NCI-H446 (cell line): ENCODE data around the gene PRSS35.
"Not testable (repeated sequence)": the region's sequence is repeated elsewhere in the genome, so short reads cannot be mapped to it uniquely, and the experiment has no call there.

Experiments used
- DNase-seq, 2 experiments: peaks; one replicate each; lab custom pipeline; 2025; lab: John Stamatoyannopoulos, UW

PRSS35 gene

DNA sequence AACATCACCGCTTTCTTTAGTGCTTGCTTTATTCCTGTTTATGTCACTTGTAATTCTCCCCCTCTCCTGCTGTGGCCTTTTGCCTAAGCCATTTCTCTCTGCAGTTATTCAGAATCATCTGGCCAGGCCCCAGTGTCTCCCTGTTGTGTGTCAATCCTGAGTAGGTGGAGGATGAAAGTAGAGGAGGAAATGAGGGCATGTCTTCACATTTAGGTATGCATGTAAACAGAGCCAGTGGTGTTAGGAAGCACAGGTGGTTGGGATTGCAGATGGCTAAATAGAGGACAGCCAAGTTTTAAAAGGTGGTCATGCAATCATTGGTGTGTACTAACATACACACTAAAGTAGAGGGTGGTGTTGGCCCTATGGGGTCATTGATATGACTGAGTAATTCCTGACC lies 5.2 kb downstream of the PRSS35 start:
- DNase-seq = no peak

- DNase-seq = no peak
Observed at GRCh38 chr6:83518816-83519480, 6.6 kb downstream of the PRSS35 start.

GRCh38 chr6:83536034-83536646 lies 23.8 kb downstream of the PRSS35 start:
- peak in 1 of 2 experiments; percentile 51 for DNase-seq

DNA sequence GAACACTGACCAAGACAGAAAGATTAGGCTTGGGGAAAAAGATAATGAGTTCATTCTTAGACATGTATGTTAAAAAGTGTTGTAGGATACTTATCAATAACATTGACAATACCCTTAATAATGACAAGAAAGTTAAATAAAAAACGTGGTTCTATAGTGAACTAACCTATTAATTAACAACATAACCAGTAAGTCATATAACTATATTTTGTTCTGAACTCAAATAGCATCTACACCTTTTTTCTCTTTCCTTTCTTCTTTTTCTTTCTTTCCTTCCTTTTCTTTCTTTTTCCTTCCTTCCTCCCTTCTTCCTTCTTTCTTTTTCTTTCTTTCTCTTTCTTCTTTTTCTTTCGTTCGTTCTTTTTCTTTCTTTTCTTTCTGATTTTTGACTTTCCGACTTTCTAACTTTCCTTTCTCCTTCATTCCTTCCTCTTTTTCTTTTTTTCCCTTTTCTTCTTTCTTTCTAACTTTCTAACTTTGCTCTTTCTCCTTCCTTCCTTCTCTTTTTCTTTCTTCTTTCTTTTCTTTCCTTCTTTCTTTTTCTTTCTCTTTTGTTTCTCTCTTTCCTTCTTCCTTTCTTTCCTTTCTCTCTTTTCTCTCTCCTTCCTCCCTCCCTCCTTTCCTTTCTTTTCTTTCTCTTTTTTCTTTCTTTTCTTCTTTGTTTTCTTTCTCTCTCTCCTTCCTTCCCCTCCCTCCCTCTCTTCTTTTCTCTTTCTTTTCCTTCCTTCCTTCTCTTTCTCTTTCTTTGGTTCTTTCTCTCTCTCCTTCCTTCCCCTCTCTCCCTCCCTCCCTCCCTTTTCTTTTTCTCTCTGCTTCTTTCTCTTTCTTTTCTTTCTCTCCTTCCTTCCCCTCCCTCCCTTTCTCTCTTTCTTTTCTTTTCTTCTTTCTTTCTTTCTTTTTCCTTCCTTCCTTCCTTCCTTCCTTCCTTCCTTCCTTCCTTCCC lies 24.6 kb downstream of the PRSS35 start:
- no peak for DNase-seq

GRCh38 chr6:83539678-83540077 lies 27.3 kb downstream of the PRSS35 start:
- no peak for DNase-seq

GRCh38 chr6:83546636-83547035 lies 34.3 kb downstream of the PRSS35 start:
- no peak for DNase-seq

- not testable (repeated sequence) for DNase-seq
Observed at GRCh38 chr6:83550482-83550881, 38.1 kb downstream of the PRSS35 start.

GRCh38 chr6:83551748-83552147 lies 39.4 kb downstream of the PRSS35 start:
- not testable (repeated sequence) for DNase-seq

- DNase-seq = no peak
Observed at GRCh38 chr6:83556871-83557270, 44.5 kb downstream of the PRSS35 start.

GRCh38 chr6:83558975-83559374 lies 46.6 kb downstream of the PRSS35 start:
- DNase-seq = no peak

DNA sequence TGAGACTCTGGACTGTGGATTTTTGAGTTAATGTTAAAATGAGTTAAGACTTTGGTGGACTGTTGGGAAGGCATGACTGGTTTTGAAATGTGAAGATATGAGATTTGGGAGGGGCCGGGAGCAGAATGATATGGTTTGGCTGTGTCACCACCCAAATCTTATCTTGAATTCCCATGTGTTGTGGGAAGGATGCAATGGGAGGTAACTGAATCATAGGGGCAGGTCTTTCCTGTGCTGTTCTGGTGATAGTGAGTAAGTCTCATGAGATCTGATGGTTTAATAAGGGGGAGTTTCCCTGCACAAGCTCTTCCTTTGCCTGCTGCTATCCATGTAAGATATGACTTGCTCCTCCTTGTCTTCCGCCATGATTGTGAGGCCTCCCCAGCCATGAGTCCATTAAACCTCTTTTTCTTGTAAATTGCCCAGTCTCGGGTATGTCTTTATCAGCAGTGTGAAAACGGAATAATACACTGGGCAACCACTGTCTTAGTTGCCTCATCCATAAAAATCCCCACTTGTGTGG lies 59.4 kb downstream of the PRSS35 start:
- DNase-seq = not testable (repeated sequence)

DNA sequence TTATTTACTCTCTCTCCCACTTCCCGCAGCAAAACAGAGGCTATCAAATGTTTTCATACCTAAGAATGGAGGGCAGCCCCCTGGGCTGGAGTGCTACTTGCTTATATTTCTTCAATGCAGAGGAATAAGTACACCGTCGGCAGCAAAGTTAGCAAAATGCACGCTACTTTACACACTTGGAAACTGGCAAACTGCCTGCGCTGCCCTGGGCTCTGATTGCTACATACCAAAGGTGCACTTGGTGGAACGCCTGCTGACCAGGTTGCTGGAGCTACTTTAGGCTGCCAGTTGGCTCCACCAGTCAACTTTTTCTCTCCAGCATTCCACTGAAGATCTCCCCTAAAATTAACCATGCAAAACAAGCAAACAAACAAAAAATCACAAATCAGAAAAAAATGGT lies 62.4 kb downstream of the PRSS35 start:
- no peak for DNase-seq
